NCI-H748 (cell line): ENCODE measurements around the gene FLOT2.
"Not testable (repeated sequence)": the region's sequence is repeated elsewhere in the genome, so short reads cannot be mapped to it uniquely, and the experiment has no call there.

ENCODE experiments used
- DNase-seq: peaks from one replicate; lab custom pipeline; 2025; ENCODE audit not compliant: unreplicated experiment; lab: John Stamatoyannopoulos, UW

FLOT2 gene

DNA sequence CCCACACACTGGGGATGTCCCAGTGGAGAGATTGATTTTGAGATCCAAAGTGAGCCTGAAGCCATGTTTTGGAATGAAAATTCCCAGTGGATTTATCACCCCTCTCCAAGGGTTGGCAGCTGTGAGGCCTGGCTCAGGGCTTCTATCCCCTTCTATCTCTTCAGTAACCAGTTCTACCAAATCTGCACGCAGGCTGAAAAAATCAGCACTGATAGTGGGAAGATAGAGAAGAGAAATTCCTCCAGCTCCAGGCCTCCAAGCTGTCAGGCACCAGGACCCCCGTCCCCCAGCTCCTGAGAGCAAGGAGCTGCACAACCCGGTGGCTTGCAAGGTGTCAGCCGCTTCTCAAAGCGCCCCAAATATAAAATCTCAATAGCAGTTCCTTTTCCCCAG is 1.0 kb downstream of the FLOT2 start:
- DNase-seq: peak; percentile 41

DNA sequence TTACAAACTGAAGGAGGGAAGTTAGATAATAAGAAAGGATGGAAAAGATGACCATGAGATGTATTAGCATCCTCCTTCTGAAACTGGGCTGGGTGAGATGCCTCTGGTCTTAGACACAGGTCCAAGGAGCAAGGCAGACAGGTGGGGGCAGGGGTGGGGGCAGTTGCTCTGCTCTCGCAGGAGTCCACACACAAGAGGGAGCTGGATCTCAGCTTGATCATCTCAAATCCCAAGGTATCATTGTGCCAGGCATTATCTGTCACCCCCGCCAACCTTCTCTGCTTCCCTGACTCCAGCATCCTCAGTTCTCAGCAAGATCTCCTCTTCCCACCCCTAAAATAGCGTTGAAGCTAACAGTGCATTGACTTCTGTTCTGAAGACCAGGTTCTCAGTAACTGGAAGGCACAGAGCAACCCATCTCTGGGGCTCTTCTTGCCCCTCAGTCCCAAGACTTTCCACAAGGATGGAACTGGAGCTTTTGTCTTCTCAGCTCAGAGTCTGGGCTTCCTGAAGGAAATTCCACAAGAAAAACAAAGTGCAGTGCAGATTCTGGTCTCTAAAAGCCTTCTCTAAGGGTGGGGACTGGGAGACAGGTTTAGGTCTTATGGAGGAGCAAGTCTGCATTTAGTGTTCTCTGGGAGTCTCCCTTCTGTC is 1.6 kb downstream of the FLOT2 start:
- no peak for DNase-seq

DNA sequence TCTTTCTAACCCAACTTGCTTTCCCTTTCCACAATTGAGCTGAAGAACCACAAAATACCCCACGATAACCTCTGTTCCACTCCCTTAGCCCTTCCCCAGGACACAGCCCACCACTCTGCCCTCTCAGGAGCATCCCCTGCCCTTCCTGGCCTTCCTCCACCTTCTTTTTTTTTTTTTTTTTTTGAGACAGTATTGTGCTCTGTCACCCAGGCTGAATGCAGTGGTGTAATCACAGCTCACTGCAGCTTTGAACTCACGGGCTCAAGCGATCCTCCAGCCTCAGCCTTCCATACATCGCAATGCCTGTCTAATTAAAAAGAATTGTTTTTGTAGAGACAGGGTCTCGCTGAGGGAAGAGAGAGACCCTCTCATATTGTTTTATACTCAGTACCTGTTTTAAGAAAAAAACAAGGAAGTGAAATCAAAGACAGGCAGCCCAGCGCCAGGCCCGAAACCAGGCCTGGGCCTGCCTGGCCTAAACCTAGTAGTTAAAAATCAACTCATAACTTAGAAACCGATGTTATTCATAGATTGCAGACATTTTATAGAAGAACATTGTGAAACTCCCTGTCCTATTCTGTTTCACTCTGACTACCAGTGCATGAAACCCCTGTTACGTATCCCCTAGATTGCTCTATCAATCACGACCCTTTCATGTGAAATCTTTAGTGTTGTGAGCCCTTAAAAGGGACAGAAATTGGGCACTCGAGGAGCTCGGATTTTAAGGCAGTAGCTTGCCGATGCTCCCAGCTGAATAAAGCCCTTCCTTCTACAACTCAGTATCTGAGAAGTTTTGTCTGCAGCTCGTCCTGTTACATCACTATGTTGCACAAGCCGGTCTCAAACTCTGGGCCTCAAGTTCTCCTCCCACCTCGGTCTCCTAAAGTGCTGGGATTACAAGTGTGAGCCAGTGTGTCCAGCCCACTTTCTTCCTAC is 4.0 kb downstream of the FLOT2 start:
- not testable (repeated sequence) for DNase-seq

DNA sequence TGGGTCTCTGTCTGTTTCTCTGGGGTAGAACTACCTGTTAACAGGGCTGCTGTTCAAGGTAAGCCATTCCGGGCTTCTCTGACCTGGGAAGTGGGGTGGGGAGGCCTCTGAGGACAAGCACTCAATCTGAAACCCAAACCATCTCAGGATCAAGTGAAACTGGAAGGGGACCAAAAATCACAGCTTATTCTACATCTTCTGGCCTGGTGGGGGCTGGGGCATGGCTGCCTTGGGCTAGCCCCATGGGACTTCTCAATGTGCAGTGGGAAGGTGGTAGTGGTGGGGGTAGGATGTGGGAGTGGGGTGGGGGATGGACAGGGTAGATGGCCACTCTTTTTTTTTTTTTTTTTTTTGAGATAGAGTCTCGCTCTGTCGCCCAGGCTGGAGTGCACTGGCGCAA is 5.5 kb downstream of the FLOT2 start:
- no peak for DNase-seq

DNA sequence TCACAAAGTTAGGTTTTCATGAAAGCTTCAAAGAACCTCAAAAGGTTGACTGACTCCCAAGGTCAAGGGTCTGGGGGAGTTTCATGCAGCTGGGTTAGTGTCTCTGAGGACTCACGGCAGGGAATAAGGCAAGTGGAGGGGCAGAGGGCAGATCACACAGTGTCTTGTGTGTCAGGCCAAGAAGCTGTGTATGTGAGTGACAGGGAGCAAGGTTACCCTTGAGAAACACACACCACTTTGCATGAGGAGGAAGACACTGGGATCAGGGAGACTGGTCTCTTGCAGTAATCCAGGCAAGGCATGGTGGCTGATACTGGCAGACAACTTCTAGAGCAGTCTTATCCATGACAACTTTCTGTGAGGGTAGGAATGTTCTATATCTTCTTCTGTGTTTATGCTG is 6.3 kb downstream of the FLOT2 start:
- no peak for DNase-seq

DNA sequence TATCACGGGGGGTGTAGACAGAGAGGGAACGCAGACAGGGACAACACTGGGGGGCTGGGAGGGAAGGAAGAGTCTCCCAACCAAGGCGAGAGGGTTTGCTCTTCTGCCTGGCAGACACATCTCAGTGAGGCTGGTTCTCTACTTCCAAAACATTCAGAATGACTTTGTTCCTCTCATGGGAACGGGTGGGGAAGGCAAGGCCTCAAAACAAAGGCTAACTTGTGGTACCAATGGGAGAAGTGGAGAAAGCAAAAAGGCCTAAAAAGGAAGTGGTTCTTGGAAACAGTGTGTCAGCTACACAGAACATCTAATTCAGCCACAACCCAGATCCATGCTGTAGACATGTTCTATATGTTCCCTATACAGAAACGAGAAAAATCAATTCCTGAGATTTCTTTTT is 7.5 kb downstream of the FLOT2 start:
- DNase-seq: no peak

DNA sequence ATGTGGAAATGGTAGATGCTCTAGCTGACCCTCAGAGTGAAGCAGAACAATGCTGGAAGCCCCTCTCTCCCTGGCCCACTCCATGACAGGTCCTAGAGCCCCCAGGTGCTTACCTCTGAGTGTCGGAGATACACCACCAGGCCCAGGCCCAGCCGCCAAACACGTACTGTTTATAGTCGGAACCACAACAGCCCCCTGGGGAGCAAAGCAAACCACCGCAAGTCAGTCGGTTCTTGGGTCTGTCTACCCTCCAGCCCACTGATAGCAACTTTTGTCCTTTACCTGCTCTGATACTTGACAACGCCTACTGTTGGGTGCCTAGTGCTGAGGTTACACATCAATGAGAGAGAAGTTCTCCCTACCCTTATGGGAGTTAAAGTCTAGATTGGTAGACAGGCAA is 8.7 kb downstream of the FLOT2 start:
- DNase-seq: no peak

DNA sequence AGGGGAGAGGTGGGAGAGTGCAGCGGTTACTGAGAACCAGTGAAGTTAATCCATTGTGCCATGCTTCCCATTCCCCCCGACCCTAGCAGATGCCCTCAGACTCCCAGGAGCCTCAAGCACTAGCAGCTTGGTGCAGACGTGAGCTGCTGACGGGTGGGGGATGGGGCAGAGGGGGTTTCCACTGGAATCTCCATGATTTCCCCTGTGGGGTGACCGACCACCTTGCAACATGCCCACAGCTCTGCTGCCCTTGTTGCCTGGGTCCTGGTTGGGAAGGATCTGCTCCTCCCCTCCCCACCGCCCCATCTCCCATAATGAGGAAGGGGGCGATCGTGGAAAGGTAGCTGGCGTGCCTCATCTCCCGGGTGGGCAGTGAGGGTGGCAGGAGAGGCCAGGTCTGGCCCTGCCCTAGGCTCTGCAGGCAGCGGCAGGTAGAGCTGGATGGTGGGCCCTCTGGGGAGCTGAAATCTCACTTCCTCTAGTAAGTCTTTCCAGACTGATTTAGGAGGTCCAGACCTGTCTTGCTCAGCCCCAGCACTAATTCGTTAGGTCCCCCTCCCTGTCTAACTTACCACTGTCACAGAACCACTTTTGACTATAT is 9.6 kb downstream of the FLOT2 start:
- no peak for DNase-seq

DNA sequence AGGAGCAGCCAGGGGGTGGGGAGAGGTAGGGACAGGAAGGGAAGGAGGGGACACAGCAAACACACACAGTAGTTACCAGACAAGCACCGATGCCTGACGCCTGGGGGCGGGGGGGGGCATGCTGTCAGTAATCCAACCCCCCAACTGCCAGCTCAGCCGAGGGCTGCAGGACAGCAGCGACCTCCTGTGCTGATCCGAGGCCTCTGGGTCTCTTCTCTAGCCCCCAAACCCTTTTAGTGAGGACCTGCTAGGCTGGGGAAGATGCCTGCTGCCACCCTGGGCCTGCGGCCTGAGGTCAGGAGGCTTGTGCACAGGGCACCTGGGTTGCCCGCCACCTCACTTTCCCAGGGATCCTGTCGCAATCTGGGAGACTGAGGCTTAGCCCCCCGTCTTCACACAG is 11.6 kb downstream of the FLOT2 start:
- no peak for DNase-seq

DNA sequence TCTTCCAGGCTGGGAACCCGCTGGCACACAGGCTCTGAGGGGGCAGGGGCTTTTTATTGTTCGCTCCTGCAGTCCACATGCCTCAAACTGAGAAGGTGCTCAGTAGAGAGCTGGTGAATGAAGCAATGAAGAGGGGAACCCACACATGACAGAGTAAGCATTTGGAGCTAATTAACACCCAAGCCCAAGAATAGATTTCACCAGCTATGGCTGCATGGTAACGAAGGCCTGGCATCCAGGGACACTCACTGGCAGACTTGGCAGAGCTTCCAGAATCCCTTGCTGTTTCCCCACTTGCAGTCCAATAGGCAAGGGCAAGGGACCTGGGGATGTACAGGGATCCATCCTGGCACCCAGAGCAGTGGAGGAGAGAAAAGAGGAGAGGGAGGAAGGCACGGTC is 12.2 kb downstream of the FLOT2 start:
- no peak for DNase-seq

DNA sequence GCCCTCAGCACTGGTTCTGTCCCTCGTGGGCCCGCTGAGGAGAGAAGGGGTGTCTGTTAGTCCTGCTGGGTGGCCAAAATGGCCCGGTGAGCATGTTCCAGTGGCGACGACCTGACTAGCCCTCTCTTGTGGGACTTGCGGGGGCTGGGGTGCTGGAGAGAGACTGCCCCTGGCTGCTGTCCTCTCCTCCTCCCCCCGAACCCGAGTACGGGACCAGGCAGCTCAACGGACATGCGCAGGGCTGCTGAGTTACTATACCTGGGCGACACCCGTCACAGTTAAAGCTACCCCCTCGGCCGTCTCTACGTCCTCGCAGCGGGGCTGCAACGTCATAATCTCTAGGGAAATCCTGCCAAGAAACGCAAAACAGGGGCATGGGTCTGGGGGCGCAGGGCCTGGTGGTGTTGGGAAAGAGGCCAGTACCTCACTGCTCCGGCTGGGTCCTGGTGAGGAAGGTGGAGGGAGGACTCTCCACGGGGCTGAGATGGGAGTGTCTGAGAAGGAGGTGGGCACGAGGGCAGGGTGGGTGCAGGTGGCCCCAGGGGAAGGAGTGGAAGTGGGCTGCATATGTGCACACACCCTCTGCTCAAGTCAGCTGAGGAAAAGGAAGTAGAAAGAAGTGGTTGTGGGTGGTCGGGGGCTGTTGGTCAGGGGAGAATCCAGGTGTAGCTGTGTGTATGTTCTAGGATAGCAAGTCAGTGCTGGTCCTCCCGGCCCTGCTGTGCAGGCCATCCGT is 13.4 kb downstream of the FLOT2 start:
- no peak for DNase-seq

DNA sequence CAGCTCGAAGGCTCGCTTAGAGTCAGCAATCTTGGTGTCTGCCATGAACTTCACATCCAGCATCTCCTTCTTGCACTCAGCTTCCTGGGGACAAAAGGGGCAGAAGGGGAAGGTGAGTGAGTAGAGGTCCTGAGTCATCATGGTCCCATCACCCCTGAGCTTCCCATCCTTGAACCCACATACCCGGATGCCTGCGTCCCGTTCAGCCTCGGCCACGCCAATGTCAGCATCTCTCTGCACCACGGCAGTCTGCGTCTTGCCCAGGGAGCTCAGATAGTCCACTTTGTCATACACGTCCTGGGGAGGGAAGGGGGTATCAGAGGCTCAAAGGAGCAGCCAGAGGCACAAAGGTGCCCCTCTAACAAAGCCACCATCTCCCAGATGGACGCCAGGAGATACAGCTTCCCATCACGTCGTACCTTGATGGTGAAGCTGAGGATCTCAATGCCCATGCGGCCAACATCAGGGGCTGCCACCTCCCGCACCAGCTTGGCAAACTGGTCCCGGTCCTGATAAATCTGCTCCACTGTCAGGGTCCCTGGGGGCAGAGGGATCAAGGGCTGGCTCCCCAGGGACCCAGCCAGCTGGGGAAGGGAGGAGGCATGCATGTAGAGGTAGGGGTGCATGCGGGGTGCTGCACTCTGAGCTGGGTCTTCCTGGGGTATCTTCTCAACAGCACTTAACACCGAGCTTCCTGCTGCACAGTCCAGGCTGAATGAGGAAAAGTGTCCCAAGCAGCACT is 15.2 kb downstream of the FLOT2 start:
- DNase-seq: no peak

DNA sequence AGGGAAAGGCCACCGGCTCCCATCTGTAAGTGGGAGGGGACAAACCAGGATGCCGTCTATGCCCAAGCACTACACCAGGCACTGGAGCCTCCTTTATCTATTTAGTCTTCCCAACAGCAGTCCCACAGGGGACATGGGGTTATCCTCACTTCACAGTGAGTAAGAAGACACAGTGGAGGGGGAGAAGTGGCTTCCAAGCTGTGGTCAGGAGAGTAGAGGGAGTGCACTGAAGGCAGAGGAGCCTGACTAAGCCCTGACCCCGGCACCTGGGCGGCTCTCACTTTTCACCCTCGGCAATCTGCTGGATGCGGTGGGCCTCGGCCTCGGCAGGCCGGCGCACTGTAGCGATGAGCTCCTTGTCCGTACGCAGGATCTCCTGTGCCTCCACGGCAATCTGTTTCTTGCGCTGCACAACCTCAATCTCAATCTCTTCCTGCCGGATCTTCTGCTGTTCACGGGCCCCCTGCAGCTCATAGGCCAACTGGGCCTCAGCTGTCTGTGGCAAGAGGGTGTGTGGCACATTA is 15.9 kb downstream of the FLOT2 start:
- DNase-seq: no peak

DNA sequence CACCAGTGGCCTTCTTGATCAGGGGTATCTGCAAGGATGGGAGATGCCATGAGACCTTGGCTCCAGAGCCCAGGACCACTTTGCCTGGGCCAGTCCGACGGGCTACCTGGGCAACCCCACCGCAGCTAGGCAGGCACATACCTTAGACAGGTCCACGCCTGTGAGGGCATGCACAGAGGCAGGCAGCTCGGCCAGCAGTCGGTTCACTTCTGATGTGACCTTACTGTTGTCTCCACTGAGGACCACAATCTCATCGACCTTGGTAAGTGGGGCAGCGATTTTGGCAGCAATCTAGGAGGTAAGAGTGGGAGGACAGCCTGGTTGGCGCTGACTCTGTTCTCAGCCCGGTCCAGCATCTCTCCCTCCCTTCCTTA is 17.0 kb downstream of the FLOT2 start:
- no peak for DNase-seq

DNA sequence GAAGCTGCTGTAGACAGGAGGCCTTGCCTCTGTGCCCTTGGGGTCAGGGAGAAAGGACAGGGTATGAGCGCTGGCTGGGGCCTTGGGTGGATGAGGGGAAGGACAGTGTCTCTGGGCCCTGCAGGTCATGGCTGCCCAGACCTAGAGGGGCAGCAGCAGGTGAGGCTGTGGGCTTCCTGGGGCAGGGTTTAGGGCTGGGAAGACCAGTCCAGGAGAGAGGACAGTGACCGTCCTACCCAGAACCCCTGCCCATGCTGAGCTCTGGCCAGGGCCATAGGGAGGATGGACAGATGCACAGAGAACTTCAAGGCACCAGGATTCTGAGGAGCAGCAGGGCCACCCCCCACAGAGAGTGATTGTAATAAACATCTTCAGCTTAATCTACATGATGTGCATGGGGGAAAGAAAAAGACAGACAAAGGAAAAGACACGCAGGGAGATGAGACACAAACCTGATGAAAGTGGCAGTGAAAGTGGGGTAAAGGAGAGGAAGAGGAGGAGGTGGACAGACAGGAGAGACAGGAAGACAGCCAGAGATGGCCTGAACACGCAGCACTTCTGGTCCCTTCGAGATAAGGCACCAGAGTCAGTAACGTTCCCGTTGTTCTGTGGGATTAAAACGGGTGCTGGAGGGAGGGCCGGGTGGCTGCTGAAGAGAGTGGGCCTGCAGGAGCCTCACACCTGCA is 17.5 kb downstream of the FLOT2 start:
- DNase-seq: no peak

DNA sequence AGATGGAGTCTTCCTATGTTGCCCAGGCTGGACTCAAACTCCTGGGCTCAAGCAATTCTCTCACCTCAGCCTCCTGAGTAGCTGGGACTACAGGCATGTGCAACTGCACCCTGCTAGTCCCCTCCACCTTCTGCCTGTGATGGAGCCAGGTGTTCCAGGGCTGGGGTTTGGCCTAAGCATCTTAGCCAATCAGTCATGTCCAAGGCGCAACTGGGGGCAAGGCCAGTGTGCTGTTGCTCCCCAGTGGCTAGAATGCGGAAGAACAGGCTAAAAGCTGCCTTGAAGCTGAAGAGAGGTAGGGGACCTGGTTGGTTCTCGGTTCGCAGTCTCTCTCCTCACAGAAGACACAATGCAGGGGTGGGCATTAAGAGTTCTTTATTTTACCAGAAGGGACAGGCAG is 18.6 kb downstream of the FLOT2 start:
- peak; percentile 67 for DNase-seq

DNA sequence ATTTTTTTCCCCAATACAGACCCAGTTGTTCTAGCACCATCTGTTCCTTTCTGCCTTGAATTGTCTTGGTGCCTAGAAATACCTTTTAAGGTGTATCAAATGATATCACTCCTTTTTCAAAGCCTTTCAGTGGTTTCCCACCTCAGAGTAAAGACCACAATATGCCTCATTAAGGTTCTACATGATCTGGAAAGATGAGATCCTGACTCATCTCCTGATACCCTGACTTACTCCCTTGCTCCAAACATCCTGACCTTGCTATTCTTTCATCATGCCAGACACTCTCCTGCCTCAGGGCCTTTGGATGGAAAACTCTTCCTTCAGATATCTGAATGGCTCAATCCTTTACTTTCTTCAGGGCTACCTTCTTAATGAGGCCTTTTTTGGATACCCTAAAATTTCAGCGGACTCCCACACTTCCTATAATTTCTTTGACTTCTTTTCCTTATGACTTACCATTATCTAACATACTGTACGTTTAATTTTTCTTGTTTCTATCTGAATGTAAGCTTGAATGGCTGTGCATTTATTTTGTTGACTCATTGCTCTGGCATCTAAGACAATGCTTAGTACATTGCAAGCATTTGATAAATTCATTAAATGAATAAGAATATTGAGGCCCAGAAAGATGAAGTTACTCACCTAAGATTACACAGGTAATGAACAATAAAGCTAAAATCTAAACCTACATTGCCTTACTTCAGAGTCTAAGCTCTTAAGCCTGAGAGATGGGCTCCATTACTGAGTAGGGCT is 19.2 kb downstream of the FLOT2 start:
- DNase-seq: no peak

DNA sequence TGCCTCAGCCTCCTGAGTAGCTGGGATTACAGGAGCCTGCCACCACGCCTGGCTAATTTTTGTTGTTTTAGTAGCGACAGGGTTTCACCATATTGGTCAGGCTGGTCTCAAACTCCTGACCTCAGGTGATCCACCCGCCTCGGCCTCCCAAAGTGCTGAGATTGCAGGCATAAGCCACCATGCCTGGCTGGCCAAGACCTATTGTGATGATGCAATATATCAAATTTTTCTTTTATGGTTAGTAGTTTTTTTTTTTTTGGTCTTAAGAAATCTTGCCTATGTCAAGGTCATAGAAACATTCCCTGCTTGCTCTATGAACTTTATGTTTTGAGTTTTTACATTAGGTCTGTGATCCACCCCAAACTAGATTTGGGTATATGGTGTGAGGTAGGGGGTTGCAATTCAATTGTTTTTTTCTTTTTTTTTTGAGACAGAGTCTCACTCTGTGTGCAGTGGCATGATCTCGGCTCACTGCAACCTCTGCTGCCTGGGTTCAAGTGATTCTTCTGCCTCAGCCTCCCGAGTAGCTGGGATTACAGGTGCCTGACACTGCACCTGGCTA is 20.3 kb downstream of the FLOT2 start:
- not testable (repeated sequence) for DNase-seq
